ENCODE results near the gene CTNNA2. TPM values are rescaled to one million over a fixed set of nuclear protein-coding genes. Genes with fewer than 3 reads are reported as not detected.

Gene CTNNA2
- total RNA-seq, 6 donors from 2014 or later: not detected

- WGBS, 2 donors: 83 to 90% methylated on average over 3 of the region's 3 CpGs
- no peak for DNase-seq
- Histone ChIP-seq H3K36me3 (no peaks in the 10 kb centered on the region), H3K27me3 (no peaks in the 10 kb centered on the region), H3K4me1 (no peaks in the 10 kb centered on the region), H3K9me3 (no peaks in the 10 kb centered on the region), H3K27ac (no peak overlapping the region), H3K4me3 (no peak overlapping the region)
- TF ChIP-seq POLR2A (IDR thresholded peaks at IDR 0.05) (no peak), CTCF (IDR thresholded peaks at IDR 0.05) (no peak), EP300 (IDR thresholded peaks at IDR 0.05) (no peak), POLR2AphosphoS5 (IDR thresholded peaks at IDR 0.05) (no peak)
- ATAC-seq (ENCODE audit: low FRiP score in 2 of 2): no peak
Observed at GRCh38 chr2:80340022-80340421, 827.2 kb downstream of the CTNNA2 start.

DNA sequence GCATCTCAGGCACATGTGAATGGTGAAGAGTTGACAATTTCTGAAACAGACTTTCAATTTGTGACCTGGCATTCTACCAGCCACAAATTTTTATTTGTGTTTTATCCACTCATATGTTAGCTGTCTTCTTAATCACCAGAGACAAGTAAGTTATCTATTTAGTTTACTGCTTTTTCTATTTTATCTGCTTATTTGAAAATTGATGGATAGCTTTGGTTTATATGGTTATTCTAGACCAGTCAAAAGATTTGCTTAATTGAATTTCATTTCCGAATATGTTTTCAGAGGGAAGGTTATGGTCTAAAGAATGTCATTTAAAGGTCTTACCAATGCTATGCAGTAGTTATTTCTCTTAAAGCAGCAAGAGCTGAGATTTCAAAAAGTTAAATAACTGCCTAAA lies 835.2 kb downstream of the CTNNA2 start:
- 90 to 93% methylated on average over 1 of the region's 1 CpG for WGBS, 2 donors
- H3K9me3 ChIP-seq: no peaks in the 10 kb centered on the region
- H3K36me3 ChIP-seq: no peaks in the 10 kb centered on the region
- DNase-seq (no peak), ATAC-seq (ENCODE audit: low FRiP score in 2 of 2) (no peak)
- no peaks in the 10 kb centered on the region for H3K4me1 ChIP-seq
- H3K27me3 ChIP-seq: no peaks in the 10 kb centered on the region
- no peak overlapping the region for H3K4me3 ChIP-seq
- H3K27ac ChIP-seq: no peak overlapping the region
- TF ChIP-seq POLR2AphosphoS5 (IDR thresholded peaks at IDR 0.05) (no peak), EP300 (IDR thresholded peaks at IDR 0.05) (no peak), CTCF (IDR thresholded peaks at IDR 0.05) (no peak), POLR2A (IDR thresholded peaks at IDR 0.05) (no peak)

- H3K27ac ChIP-seq: no peak overlapping the region
- H3K27me3 ChIP-seq: no peaks in the 10 kb centered on the region
- no peak overlapping the region for H3K4me3 ChIP-seq
- TF ChIP-seq POLR2AphosphoS5 (IDR thresholded peaks at IDR 0.05) (no peak), POLR2A (IDR thresholded peaks at IDR 0.05) (no peak), EP300 (IDR thresholded peaks at IDR 0.05) (no peak), CTCF (IDR thresholded peaks at IDR 0.05) (no peak)
- H3K4me1 ChIP-seq: no peaks in the 10 kb centered on the region
- ATAC-seq (ENCODE audit: low FRiP score in 2 of 2) (no peak), DNase-seq (no peak)
- H3K9me3 ChIP-seq: no peaks in the 10 kb centered on the region
- H3K36me3 ChIP-seq: no peaks in the 10 kb centered on the region
Observed at GRCh38 chr2:80348953-80349352, 836.1 kb downstream of the CTNNA2 start.

- 90 to 94% methylated on average over 3 of the region's 3 CpGs for WGBS, 2 donors
- no peaks in the 10 kb centered on the region for H3K36me3 ChIP-seq
- no peak overlapping the region for H3K27ac ChIP-seq
- no peak overlapping the region for H3K4me3 ChIP-seq
- no peaks in the 10 kb centered on the region for H3K9me3 ChIP-seq
- ATAC-seq (ENCODE audit: low FRiP score in 2 of 2) (no peak), DNase-seq (no peak)
- no peak for TF ChIP-seq POLR2AphosphoS5 (IDR thresholded peaks at IDR 0.05)
- no peak for TF ChIP-seq EP300 (IDR thresholded peaks at IDR 0.05)
- TF ChIP-seq CTCF (IDR thresholded peaks at IDR 0.05): no peak
- no peak for TF ChIP-seq POLR2A (IDR thresholded peaks at IDR 0.05)
- no peaks in the 10 kb centered on the region for H3K27me3 ChIP-seq
- H3K4me1 ChIP-seq: no peaks in the 10 kb centered on the region
Observed at GRCh38 chr2:80351231-80351630, 838.4 kb downstream of the CTNNA2 start.

- Histone ChIP-seq H3K27me3 (no peaks in the 10 kb centered on the region), H3K27ac (no peak overlapping the region), H3K4me1 (no peaks in the 10 kb centered on the region), H3K36me3 (no peaks in the 10 kb centered on the region), H3K9me3 (no peaks in the 10 kb centered on the region), H3K4me3 (no peak overlapping the region)
- DNase-seq (no peak), ATAC-seq (ENCODE audit: low FRiP score in 2 of 2) (no peak)
- TF ChIP-seq CTCF (IDR thresholded peaks at IDR 0.05) (no peak), POLR2AphosphoS5 (IDR thresholded peaks at IDR 0.05) (no peak), EP300 (IDR thresholded peaks at IDR 0.05) (no peak)
- WGBS, 2 donors: 93 to 96% methylated on average over 1 of the region's 1 CpG
Observed at GRCh38 chr2:80354858-80355257, 842.0 kb downstream of the CTNNA2 start.
